Muscle of arm (tissue), 12 donors: Measurements from ENCODE around the gene ASTN2. TPM values are rescaled to one million over a fixed set of nuclear protein-coding genes. Genes with fewer than 3 reads are reported as not detected.
A peak's percentile ranks its signal among the peaks of the same experiment; 100 is the strongest.
"Not testable (repeated sequence)": the region's sequence is repeated elsewhere in the genome, so short reads cannot be mapped to it uniquely, and the experiment has no call there.

Experiments
- DNase-seq: peaks from one replicate; pipeline ENCODE4 v3.0.0-alpha.2; 2013
- polyA plus RNA-seq, 12 donors: library from polyadenylated mRNA; unstranded; fragments of 120-200 nt; gene quantifications; one replicate each; pipeline ENCODE4 v1.2.1, GENCODE V29; 2013; ENCODE audit not compliant: insufficient read length in 12 of 12

ASTN2 gene
- polyA plus RNA-seq, 12 donors, result 3.7 to 15.7 (median 5.5) TPM; not detected in 2

DNA sequence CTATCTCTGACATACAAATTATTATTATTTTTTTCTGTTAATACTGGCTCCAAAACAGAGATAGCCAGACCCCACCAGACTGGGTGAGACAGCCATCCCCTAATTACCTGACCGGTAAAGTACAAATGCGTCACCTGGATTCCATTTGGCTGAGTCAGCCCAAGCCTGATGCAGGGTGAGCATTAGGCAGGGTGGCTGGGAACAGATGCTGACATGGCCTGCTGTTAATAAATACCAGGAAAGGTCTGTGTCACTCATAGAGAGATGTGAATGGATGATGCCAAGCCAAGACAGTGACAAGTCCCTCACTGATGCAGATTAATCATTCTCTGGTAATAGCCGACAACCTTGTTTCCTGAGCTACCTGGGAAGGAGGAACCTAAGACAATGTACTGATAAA lies 544.3 kb downstream of the ASTN2 start:
- DNase-seq, result no peak

DNA sequence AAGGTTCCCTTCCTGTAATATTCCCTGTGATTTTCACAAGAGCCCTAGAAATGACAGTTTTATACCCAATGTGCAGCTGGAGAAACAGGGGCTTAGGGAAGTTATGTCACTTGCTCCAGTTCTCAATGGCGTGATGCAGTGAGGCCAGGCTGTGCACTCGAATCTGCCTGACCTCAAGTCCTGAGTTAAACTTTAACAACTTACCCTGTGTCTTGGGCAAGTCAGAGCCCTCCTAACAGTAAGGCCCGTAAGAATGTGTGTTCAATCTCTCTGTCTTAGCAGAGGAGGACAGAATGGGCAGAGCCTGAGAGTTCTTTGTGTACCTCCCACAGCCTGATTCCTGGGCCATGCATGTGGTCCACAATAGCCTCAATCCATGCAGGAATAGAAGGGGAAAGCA lies 546.7 kb downstream of the ASTN2 start:
- DNase-seq, result no peak

DNA sequence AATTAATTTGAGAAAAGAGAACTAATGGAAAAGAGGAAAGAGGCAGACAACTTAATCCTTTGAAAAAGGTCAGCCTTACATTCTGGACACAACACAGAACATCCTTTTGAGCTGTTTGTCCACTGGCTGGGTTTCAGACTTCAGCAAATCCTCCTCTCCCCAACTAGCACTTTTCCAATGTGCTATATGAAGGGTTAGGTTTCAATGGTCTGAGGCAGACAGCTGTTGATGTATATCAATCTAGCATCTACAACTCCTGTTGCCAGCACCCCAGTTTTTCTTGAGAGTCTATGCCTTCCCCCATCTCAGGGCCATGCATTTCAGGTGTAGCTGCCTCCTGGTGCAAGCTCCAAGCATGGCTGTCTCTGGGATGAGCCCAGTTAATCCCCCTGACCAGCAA lies 553.5 kb downstream of the ASTN2 start:
- DNase-seq, result no peak

DNA sequence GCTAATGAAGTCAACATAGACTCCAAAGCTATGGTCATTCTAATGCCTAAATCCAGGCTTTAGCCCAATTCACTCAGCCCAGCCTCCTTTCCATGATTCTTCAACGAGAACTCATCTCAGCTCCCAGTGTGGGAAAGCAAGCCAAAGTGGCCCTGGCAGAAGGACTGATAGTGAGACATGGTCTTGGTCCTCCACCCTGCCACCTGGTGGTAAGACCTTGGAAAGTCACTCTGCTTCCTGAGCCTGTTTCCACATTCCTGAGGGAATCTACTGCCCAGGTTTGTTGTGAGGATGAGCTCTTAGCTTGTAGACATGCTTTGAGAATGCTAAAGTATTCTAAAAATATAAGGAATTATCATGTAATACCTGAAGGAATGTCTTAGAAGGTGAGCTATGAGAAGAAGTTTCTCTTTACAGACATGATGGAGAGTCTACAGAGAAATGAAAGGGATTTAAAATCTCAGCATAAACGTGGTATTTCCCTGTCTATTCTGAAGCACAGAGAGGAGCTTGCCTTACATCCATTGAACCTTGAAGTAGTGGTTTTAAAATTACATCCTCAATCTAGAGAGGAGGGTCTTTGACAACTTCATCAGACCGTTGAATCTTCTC lies 554.2 kb downstream of the ASTN2 start:
- DNase-seq, result peak; percentile 18

DNA sequence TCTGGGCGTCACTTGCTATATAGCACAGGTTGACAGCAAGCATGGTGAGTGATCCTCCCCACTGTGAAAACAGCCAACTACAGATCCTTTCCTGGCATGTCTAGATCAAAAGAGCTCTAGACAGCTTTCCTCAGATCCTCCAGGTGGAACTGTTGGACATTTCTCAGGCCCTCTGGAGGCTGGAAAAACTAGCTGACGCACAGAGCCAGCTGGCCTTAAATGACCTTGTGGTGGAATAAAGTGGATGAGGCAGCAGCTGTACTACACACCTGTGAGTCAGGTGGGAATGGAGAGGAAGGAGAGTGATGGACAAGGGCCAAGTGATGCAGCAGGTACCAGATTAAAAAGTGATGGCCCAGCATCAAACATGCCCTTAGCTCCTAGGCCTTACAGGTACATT lies 555.1 kb downstream of the ASTN2 start:
- DNase-seq, result no peak

DNA sequence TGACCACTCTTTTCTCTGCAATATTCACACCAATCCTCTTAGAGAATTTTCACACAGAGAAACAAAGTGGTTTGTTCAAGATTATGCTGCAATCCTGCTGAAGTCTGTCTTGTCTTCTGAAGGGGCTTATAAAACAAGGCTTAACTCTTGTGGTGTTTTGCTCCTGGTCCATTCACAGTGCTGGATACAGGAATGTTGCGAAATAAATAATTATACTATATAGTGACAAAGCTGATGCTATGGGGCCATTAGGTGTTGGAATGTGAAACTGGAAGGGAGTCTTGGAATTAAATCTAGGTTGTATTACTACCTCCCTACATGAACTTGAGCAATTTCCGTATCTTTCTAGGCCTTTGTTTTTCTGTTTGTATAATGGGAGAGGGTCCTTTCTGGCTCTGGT lies 557.5 kb downstream of the ASTN2 start:
- no peak for DNase-seq

DNA sequence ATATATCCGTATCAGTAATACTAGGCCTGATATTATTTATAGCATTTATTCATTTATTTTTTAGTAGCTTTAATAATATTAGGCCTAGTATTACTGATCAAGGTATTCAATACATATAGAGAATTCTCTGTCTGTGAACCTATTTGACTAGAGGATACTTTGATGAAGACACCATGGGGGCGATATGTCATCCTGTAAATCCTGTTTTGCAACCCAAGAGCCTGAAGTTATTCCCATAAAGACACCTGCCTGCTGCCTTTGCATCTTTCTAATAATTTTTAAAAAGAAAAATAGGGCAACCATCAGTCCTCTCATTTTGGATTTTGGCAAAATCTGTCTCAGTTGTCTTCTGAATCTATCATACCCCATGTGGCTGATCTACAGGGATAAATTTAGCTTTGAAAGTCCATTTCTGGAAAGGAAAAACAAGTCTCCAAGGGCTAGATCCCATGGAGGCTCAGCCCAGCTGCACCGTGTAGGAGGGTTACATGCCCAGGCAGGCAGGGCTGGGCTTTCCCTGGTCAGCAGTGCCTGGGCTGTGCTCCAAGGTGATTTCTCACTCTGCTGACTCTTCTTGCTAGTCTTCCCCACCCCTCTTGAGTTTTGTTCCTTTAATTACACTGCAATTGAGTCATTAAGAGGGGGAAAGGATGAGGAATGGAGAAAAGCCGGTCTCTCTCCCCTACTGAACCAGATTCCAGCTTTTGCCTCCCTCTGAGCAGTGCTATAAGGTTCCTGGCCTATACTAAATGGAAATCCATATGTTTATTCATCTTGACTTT lies 558.8 kb downstream of the ASTN2 start:
- DNase-seq, result no peak

DNA sequence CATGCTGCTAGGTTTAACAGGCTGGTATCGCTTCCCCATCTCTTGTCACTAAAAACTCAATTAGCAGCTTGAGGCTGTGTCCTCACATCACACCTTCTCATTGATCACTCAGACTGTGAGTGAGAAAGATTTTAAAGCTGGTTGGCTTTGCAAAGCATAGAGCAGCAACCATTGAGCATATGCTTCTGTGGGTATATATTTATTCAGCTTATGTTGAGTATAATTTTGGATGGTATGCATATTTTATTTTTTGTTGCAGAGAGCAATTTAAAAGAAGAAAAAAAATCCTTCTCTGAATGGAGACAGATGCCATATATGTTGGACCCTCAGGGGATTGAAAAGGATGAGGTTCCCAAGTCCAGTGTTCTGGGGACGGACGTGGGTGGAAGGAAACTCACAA lies 565.1 kb downstream of the ASTN2 start:
- no peak for DNase-seq

DNA sequence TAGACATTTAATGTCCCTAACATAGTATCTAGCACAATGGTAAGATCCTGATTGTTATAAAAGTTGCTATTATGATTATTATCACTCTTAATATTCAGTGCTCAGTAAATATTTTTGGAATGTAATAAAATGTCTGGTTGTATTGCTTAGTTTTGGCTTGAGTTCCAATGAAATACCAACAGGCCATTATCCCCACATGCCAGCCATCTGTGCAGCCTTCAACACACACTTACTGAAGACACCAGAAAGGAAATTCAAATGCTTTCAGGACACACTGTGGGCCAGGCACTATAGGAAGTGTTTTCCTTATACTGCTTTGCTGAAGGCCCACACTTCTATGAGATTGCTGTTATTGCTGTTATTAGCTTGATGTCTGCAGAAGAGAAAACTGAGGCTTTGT lies 570.2 kb downstream of the ASTN2 start:
- no peak for DNase-seq

DNA sequence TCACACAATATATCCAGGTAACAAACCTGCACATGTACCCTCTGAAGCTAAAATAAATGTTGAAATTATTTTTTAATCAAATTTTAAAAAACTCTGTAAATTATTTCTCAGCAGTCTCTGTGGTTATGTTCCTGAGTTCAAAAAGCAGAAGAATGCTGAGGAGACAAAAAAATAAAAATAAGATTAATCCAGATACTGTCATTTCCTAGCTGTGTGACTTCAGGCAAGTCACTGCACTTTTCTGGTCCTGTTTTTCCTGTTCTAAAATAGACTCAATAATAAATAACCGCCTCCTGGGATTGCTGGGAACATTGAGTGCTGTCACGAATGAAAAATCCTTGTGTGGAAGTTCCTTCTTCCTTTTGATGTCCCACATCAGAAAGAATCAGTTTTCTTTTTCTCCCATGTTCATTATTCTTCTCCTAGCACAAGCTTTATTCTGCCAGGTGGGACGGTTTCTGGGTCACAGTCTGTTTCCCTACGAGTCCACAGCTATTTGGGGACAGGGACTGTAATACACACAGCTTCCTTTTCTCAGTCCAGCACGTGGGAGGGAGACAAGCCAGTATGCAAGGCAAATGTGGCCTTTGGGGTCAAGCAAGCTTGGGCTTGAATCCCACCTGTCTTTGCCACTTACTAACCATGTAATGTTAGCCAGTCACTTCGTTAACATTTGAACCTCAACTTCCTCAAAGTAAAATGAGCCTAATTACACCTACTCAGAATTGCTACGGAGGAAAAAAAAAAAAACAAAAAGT lies 570.8 kb downstream of the ASTN2 start:
- DNase-seq, result no peak

DNA sequence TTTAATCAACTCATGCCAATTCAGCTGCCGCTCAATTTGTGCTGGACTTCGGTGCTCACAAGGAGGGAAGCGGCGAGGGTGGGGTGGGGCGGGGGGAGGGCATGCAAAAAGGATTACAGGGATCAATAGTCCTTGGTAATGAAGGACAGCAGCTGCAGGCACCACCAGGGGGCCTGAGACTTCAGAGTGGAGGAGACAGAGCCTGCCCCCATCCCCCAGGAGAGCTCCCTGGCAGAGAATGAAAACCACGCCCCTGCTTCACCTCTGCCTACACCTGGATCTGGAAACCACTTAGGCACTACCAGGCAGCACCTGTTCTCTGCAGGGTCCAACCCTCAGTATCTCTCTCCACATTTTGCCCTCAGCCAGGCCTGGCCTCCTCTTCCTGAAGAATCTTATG lies 572.2 kb downstream of the ASTN2 start:
- DNase-seq, result no peak

DNA sequence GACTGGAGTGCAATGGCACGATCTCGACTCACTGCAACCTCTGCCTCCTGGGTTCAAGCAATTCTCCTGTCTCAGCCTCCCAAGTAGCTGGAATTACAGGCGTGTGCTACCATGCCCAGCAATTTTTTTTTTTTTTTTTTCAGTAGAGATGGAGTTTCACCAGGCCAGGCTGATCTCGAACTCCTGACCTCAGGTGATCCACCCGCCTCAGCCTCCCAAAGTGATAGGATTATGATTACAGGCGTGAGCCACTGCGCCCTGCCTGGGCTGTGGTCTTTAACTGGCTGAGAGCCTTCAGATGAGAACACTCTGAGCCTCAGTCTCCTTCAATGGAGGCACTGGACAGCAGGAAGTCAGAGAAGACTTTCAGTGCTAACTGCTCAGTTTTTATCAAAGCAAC lies 576.4 kb downstream of the ASTN2 start:
- not testable (repeated sequence) for DNase-seq

DNA sequence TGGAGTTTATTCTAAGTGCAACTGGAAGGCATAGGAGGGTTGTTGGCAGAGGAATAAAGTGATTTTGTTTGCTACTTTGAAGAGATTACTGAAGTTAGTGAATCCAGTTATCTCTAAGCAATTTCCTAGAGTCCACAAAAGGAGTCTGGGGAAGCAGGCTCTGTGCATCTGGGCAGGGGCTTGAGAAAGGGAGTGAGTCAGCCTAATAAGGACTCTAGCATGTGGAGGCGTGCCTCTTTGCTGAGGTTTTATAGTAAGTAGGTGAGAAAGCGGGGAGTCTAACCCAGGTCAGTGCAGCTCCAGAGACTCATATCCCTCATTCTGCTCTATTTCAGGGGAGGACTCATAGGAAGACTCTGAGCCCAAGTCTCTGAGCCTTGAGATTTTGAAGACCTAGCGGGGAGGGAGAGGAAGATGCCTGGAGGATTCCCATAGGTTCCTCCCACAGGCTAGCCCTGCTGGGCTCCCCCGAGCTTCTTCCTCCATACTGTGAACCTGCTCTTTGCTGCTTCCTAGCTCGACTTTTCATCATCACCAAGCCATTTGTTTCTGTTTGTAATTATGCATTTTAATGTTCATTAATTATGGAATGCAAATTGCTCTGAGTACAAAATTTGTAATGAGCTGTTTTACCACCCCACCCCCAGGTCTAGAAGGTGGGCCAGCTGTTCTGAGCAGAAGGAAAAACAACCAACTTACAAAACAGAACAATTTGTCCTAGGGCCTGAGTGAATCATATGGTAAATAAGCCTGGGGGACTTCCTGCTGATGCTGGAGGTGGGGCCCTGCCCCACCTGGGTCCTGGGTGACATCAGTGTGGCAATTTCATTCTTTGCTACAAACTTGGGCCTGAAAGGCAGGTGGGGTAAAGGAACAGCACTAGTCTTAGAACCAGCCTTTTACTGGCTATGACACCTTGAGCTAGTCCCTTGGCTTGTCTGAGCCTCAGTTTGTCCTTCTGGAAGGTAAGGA lies 577.6 kb downstream of the ASTN2 start:
- no peak for DNase-seq

DNA sequence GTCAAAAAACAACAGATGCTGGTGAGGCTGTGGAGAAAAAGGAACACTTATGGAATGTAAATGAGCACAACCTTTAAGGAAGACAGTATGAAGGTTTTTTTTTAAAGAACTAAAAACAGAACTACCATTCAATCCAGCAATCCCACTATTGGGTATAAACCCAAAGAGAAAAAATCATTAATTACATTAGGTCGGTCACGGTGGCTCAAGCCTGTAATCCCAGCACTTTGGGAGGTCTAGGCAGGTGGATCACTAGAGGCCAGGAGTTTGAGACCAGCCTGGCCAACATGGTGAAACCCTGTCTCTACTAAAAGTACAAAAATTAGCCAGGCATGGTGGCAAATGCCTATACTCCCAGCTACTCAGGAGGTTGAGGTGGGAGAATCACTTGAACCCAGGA lies 584.5 kb downstream of the ASTN2 start:
- DNase-seq, result not testable (repeated sequence)

DNA sequence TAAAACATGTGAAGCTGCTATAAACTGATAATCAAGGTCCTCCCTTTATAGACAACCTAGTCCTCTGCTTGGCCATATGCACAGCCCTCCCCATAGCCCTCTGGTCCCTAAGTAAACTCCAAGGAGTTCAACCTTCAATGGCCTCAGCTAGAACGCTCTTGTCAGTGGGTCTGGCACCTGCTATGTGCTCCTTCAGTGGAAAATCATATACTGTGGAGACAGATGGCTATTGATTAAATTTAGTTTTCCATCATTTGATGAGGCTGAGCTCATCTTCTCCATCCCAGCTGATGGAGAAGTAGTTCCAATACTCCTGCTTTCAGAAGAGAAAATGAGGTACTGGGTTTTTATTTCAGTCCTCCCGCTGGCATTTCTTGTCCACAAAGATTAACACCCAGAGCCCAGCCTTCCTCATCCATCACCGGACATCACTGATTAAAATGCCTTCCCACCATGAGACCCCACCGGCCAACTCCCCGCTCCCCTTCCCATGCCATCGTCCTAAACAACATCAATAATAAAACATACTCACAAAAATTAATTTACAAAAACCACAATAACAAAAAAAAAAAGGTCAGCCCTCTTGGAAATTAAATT lies 593.1 kb downstream of the ASTN2 start:
- DNase-seq, result no peak

DNA sequence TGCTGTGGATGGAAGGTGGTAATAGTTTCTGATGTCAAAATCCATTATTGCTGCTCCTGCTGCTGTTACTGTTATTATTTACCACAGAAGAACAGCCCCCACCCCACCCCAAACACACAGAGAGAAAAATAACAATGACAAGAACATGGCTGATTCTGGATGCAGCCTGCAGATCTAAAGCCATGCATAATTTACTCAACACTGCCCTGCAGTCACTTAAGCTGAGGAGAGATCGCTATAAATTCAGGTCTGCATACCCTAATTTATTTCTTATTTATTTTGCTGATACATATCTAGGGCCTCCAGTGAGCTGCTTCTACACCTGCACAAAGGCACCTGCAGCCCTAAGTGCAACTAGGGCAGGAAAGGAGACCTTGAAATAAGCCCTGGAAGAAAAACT lies 595.7 kb downstream of the ASTN2 start:
- no peak for DNase-seq

DNA sequence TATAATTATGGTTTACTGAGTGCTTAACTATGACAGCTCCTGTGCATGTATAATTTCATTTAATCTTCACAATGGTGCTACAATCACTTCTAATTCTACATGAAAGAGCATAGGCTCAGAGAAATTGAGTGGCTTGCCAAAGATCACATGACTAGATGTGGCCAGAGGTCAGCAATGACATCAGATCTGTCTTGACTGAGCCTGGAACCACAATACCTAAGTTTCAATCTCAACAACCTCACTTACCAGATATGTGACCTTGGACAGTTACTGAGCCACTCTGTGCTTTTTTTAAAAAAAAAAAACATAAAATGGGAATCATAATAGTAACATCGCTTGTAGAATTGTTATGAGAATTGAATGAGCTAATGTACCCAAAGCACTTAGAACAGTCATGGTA lies 597.1 kb downstream of the ASTN2 start:
- DNase-seq, result no peak

DNA sequence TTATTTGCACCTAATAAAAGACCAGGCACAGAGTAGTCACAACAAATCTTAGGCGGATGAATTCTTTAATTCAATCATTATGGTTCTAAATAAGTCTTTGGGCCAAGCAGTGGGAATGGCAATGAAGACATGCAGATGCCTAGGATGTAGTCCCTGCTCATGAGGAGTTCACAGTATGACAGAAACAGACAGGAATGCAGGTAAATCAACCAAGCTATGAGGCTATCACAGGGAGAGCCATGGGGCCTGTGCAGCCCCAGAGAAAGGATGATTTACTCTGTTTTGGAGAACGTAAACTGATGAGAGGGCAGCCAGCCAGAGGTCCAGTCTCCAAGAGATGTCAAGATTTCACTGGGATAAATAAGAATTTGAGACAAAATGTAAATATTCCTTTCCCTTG lies 598.4 kb downstream of the ASTN2 start:
- no peak for DNase-seq

DNA sequence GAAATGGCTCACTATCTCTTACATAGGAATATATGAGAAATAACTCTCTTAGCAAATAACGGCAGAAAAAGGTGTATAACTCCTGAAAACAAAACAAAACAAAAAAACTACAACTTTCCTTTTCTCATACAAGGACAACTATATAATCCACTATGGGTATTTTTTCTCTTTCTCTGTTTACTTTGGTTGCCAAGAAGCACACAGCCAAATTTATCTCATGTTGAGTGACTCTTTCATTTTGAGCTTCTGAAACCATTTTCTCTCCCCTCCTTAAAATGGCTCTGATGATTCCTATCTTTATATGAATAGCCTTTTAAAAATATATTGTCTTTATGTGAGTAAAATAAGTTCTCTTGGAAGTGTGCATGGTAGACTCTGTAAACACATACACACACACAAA lies 599.0 kb downstream of the ASTN2 start:
- no peak for DNase-seq

DNA sequence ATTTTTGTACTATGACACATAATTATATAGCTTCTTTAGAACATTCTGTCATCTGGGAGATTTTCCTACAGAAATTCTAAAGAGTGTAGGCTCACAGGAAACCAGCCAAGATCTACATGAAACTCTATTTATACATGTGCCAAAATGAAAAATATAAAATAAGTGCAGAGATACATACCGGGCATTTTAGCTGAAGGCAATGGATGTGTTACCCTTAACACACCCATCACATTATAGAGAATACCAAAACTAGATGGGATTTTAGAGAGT lies 601.9 kb downstream of the ASTN2 start:
- DNase-seq, result no peak

DNA sequence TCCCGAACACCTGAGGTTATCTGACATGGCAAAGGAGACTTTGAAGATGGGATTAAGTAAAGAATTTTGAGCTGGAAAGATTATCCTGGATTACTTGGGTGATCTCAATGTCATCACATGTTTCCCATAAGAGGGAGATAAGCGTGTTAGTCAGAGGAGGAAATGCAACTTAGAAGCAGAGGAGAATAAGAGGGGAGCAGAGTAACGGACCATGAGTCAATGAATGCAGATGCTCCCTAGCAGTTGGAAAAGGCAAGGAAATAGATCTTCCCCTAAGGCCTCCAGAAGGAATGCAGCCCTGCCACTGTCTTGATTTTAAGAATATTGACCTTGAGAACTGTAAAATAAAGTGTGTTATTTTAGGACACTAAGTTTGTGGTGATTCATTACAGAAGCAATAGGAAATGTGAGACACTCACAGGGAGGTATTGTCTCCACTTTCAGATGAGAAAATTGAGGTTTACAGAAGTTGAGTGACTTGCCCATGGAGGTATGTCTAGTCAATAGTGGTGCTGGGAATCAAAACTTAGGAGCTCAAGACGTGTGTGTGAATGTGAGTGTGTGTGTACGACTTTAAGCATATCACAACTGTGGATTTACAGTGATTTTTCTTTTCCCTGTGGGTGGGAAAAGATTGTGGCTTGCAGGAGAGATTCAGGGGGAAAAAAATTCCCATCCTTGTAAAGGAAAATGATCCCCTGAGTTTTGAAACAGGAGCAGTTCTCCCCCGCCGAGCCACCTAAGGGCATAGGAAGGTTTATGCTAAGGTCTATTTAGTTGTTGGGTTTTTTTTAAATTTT lies 602.4 kb downstream of the ASTN2 start:
- no peak for DNase-seq
